Tibial nerve (tissue), 4 donors: ENCODE data around the gene SSR3.

Experiments
- EP300 ChIP-seq, 2 donors: sonication (generic); formaldehyde crosslinking; IDR thresholded peaks; one replicate each; pipeline ENCODE4 v1.6.1; 2017; ENCODE audit warnings: antibody characterized with exemption in 2 of 2, mild to moderate bottlenecking in 1 of 2
- POLR2A ChIP-seq, 2 donors: fragments of 450-650 bp; IDR thresholded peaks; one replicate each; pipeline ENCODE4 v1.6.1; 2017; ENCODE audit warnings: antibody characterized with exemption in 2 of 2, mild to moderate bottlenecking in 2 of 2, moderate library complexity in 2 of 2
- TF ChIP-seq, protein P1 (sequence below), 5 experiments: fragments of 200-600 bp in 3 of 5; fragments of 450-650 bp in 2 of 5; sonication (generic) in 3 of 5; IDR thresholded peaks; one replicate each; pipeline ENCODE4 v1.5.1; 2016 to 2019; ENCODE audit warnings: antibody characterized with exemption in 5 of 5, mild to moderate bottlenecking in 3 of 5, moderate library complexity in 2 of 5

DNA sequence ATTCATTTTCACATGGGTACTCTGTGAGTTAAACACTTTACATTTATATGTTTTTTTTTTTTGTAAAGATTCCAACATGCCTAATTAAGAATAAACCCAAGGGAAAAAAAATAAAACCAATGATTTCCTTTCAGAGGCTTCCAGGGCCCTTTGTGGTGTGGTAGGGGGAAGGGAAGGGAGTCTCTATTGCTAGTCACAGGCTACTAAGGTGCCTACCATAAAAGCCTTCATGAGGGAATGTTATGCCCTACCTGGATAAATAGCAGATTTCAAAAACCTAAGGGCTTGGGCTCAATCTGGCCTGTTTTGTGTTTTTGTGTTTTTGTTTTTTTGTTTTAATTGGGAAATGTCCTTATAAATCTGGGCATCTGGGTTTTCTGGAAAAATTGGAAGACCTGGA, 38.9 kb upstream of the SSR3 start:
- TF ChIP-seq, protein P1, sequence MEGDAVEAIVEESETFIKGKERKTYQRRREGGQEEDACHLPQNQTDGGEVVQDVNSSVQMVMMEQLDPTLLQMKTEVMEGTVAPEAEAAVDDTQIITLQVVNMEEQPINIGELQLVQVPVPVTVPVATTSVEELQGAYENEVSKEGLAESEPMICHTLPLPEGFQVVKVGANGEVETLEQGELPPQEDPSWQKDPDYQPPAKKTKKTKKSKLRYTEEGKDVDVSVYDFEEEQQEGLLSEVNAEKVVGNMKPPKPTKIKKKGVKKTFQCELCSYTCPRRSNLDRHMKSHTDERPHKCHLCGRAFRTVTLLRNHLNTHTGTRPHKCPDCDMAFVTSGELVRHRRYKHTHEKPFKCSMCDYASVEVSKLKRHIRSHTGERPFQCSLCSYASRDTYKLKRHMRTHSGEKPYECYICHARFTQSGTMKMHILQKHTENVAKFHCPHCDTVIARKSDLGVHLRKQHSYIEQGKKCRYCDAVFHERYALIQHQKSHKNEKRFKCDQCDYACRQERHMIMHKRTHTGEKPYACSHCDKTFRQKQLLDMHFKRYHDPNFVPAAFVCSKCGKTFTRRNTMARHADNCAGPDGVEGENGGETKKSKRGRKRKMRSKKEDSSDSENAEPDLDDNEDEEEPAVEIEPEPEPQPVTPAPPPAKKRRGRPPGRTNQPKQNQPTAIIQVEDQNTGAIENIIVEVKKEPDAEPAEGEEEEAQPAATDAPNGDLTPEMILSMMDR (IDR thresholded peaks at IDR 0.05) = no peak
- TF ChIP-seq POLR2A (IDR thresholded peaks at IDR 0.05) (no peak), EP300 (IDR thresholded peaks at IDR 0.05) (no peak)
